Activated naive CD8-positive, alpha-beta T cell treated with anti-CD3 and anti-CD28 coated beads, Interleukin-2, amount 10 ng/mL, durations not matched to agents 7 days and 5 days (primary cell): ENCODE results near the gene MTFR1L. TPM values are rescaled to one million over a fixed set of nuclear protein-coding genes. Genes with fewer than 3 reads are reported as not detected.
A peak's percentile ranks its signal among the peaks of the same experiment; 100 is the strongest.
"Not testable (repeated sequence)": the region's sequence is repeated elsewhere in the genome, so short reads cannot be mapped to it uniquely, and the experiment has no call there.

Source experiments
- ATAC-seq: fragments of 150-1000 bp; cut with Tn5 transposase; one replicate; pipeline ENCODE4 v1.10.0; 2021; ENCODE audit warnings: low read depth, moderate library complexity
- POLR2A ChIA-PET: fragments of 350-600 bp; sonication (Branson Sonifier 250); formaldehyde crosslinking; loops from one replicate; lab custom pipeline; 2021; ENCODE audit warnings: antibody characterized with exemption; lab: Charles Lee
- DNase-seq: peaks from one replicate; pipeline ENCODE4 v3.0.0; 2021
- H3K27ac Mint-ChIP-seq: one replicate; pipeline ENCODE4 v1.8.0; 2022; ENCODE audit warnings: mild to moderate bottlenecking, mixed read lengths
- H3K27me3 Mint-ChIP-seq: one replicate; pipeline ENCODE4 v1.8.0; 2022; ENCODE audit warnings: mild to moderate bottlenecking, moderate library complexity, mixed read lengths
- H3K36me3 Mint-ChIP-seq: one replicate; pipeline ENCODE4 v1.8.0; 2021; ENCODE audit warnings: mild to moderate bottlenecking, mixed read lengths
- H3K4me1 Mint-ChIP-seq: one replicate; pipeline ENCODE4 v1.8.0; 2021; ENCODE audit warnings: mixed read lengths
- H3K4me3 Mint-ChIP-seq: one replicate; pipeline ENCODE4 v1.8.0; 2022; ENCODE audit warnings: mild to moderate bottlenecking, moderate library complexity, mixed read lengths
- H3K9me3 Mint-ChIP-seq: one replicate; pipeline ENCODE4 v1.8.0; 2021; ENCODE audit warnings: mixed read lengths
- total RNA-seq, 2 experiments: library from RNA; stranded (reverse); gene quantifications; one replicate each; pipeline ENCODE4 v1.2.3, GENCODE V29; 2021

Gene MTFR1L
- total RNA-seq, 2 experiments from 2014 or later: 40.8 to 41.3 TPM

DNA sequence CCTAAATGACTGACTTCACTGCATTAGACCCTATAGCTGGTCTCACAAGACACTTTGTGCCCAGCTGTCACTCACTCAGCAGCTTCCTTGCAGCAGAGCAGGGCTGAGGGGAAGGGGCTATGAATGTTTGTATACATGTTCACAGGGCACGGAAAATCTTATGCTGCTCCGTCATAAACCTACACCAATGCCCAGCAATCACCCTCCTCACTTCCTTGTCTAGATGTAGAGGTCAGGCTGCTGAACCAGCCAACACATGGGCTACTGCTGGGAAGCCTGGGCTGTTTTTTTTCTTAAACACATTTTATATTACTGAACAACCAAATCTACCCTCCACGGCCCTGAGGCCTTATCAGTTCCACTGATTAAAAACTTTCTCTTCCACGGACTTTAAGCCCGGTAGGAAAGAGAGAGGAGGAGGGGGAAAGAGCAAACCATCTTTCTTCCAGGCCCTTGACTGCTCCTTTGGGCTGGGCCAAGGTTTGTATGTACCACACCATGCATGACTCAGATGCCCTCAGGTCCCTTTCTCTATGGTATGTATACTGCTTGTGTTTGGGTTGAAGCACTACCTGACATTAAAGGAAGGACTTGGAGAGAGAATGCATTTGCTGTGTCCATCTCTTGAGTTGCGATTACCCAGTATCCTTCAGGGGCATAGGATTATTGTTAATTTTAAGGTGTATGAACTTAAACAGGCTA lies 12.7 kb downstream of the MTFR1L start:
- no peaks in the 10 kb centered on the region for H3K9me3 Mint-ChIP-seq
- H3K4me1 Mint-ChIP-seq: peaks cover 5% of the 10 kb centered on the region
- POLR2A ChIA-PET: interaction anchor here (0.6 kb wide), 1 partner anchor 68 kb away, joined by 8 read pairs; no protein-coding TSS in a partner anchor
- no peaks in the 10 kb centered on the region for H3K27me3 Mint-ChIP-seq
- H3K4me3 Mint-ChIP-seq: no peak overlapping the region
- DNase-seq: no peak
- no peak overlapping the region for H3K27ac Mint-ChIP-seq
- no peak for ATAC-seq
- peaks cover 41% of the 10 kb centered on the region for H3K36me3 Mint-ChIP-seq

DNA sequence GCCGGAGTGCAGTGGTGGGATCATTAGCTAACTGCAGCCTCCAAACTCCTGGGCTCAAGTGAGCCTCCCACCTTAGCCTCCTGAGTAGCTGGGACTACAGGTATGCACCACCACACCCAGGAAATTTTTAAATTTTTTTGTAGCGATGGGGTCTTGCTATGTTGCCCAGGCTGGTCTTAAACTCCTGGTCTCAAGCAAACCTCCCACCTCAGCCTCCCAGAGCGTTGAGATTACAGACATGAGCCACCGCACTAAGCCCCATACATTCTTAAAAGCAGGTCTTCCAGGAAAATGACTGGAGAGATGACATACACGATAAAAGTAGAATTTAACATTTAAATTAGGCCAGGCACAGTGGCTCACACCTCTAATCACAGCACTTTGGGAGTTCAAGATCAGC lies 13.4 kb downstream of the MTFR1L start:
- peaks cover 37% of the 10 kb centered on the region for H3K36me3 Mint-ChIP-seq
- H3K9me3 Mint-ChIP-seq: no peaks in the 10 kb centered on the region
- POLR2A ChIA-PET: interaction anchor here (0.6 kb wide), 1 partner anchor 68 kb away, joined by 8 read pairs; no protein-coding TSS in a partner anchor

DNA sequence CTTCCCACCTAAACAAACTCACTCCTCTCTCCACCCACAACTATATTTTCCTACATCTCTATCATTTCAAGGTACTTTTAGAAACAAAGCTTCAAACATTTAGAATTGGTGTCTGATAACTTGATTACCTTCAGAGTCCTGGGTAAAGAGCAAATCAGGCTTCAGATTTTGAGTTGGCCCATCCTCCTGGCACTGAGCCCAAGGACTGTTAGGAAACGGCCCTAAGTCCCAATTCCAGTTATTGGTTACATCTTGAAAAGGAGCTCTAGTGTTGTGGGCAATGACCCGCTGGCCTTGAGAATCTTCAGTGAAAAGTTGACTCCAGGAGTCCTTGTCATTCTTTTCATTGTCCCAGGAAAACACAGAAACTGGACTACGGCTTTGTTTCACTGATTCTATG lies 15.1 kb downstream of the MTFR1L start:
- ATAC-seq (no peak), DNase-seq (no peak)
- Mint-ChIP-seq H3K27ac (peak overlapping the region; percentile 13), H3K9me3 (no peaks in the 10 kb centered on the region), H3K4me1 (peaks cover 5% of the 10 kb centered on the region), H3K27me3 (no peaks in the 10 kb centered on the region), H3K4me3 (no peak overlapping the region), H3K36me3 (peaks cover 29% of the 10 kb centered on the region)
- POLR2A ChIA-PET: no interaction called here

More for the DNA sequence above, 13.4 kb downstream of the MTFR1L start:
- no peak overlapping the region for H3K27ac Mint-ChIP-seq
- peaks cover 5% of the 10 kb centered on the region for H3K4me1 Mint-ChIP-seq
- no peak overlapping the region for H3K4me3 Mint-ChIP-seq
- ATAC-seq: no peak
- no peaks in the 10 kb centered on the region for H3K27me3 Mint-ChIP-seq
- DNase-seq: no peak

DNA sequence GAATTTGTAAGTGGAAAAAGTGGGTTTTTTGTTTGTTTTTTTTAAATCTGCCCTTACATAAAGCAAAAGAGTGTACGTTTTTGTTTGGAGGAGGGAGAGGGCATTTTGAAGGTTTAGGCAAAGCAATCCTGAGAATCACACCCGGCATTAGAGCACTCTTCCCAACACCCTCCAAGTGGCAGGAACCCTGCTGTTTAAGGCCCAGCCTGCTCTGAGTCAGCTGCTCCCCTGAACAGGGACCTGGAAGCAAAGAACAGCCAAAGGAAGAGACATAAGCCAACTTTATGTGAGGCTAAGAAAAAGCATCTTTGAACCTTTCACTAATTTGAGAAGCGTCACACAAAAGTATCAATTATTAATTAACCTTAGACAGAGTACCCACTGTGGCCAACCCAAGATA lies 16.9 kb downstream of the MTFR1L start:
- H3K36me3 Mint-ChIP-seq: peaks cover 23% of the 10 kb centered on the region
- no peak overlapping the region for H3K4me3 Mint-ChIP-seq
- no peaks in the 10 kb centered on the region for H3K9me3 Mint-ChIP-seq
- DNase-seq: no peak
- POLR2A ChIA-PET: interaction anchor here (0.6 kb wide), 2 partner anchors 57 to 161 kb away, joined by 3 read pairs; partner anchors contain the start of gene PAFAH2
- H3K4me1 Mint-ChIP-seq: peaks cover 4% of the 10 kb centered on the region
- H3K27me3 Mint-ChIP-seq: no peaks in the 10 kb centered on the region
- no peak for ATAC-seq
- no peak overlapping the region for H3K27ac Mint-ChIP-seq

DNA sequence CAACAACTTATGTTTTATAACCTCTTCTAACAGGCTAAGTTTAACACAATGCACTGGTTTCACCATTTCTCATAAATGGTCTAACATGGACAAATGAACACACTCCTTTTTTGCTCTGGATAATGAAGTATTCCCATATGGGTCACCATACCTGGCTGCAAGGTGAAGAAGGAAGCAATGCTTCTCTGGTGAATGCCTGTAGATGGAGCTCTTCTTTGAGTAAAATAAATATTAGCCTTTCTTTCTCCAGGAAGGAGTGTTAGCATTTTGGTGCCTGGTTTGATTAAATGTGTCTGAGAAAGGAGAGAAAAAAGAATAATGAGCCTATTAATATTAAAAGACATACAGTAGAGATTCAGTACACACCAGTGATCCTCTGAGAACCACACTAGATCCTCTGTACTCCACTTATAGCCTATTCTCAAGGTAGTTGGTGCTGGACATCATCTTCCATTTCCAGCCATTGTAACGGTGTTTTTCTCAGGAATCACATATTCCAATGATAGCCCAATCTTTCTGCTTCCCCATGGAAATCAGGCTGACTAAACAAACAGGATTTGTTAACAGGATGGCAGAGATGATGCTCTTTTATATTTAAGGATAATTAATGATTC lies 17.6 kb downstream of the MTFR1L start:
- POLR2A ChIA-PET: interaction anchor here (0.6 kb wide), 2 partner anchors 57 to 160 kb away, joined by 3 read pairs; partner anchors contain the start of gene PAFAH2
- H3K4me3 Mint-ChIP-seq: no peak overlapping the region
- H3K27ac Mint-ChIP-seq: no peak overlapping the region
- no peak for DNase-seq
- peaks cover 22% of the 10 kb centered on the region for H3K36me3 Mint-ChIP-seq
- H3K9me3 Mint-ChIP-seq: no peaks in the 10 kb centered on the region
- no peak for ATAC-seq
- no peaks in the 10 kb centered on the region for H3K27me3 Mint-ChIP-seq
- H3K4me1 Mint-ChIP-seq: no peaks in the 10 kb centered on the region

DNA sequence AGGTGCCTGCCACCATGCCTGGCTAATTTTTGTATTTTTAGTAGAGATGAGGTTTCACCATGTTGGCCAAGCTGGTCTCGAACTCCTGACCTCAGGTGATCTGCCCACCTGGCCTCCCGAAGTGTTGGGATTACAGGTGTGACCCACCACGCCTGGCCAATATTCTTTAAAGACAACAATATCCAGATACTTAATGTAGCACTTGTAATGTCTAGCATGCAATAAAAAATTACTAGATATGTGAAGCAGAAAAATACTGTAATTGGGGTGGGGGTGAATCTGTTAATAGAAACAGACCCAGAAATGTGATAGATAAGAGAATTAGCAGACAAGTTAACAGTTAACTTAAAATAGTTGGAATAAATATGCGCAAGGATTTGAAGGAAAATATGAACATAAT lies 20.1 kb downstream of the MTFR1L start:
- DNase-seq, H3K4me3 Mint-ChIP-seq, ATAC-seq, H3K27ac Mint-ChIP-seq, H3K27me3 Mint-ChIP-seq, H3K9me3 Mint-ChIP-seq, POLR2A ChIA-PET, H3K4me1 Mint-ChIP-seq: not testable (repeated sequence)
- peaks cover 12% of the 10 kb centered on the region for H3K36me3 Mint-ChIP-seq

DNA sequence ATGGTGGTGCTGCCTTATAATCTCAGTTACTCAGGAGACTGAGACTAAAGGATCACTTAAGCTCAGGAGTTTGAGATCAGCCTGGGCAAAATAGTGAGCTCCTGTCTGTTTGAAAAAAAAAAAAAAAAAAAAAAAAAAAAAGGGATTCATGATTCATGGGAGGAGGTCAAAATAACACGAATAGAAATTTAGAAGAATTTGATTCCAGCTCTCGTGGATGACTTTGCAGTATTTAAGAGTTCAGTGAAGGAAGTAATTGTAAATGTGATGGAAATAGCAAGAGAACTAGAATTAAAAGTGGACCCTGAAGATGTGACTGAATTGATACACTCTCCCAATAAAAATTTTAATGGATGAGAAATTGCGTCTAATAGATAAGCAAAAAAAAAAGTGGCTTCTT lies 23.7 kb downstream of the MTFR1L start:
- DNase-seq (no peak), ATAC-seq (no peak)
- Mint-ChIP-seq H3K27me3 (no peaks in the 10 kb centered on the region), H3K4me3 (no peak overlapping the region), H3K4me1 (no peaks in the 10 kb centered on the region), H3K36me3 (peaks cover 5% of the 10 kb centered on the region), H3K27ac (no peak overlapping the region), H3K9me3 (no peaks in the 10 kb centered on the region)
- POLR2A ChIA-PET: interaction anchor here (0.6 kb wide), 1 partner anchor 144 kb away, joined by 6 read pairs; no protein-coding TSS in a partner anchor

DNA sequence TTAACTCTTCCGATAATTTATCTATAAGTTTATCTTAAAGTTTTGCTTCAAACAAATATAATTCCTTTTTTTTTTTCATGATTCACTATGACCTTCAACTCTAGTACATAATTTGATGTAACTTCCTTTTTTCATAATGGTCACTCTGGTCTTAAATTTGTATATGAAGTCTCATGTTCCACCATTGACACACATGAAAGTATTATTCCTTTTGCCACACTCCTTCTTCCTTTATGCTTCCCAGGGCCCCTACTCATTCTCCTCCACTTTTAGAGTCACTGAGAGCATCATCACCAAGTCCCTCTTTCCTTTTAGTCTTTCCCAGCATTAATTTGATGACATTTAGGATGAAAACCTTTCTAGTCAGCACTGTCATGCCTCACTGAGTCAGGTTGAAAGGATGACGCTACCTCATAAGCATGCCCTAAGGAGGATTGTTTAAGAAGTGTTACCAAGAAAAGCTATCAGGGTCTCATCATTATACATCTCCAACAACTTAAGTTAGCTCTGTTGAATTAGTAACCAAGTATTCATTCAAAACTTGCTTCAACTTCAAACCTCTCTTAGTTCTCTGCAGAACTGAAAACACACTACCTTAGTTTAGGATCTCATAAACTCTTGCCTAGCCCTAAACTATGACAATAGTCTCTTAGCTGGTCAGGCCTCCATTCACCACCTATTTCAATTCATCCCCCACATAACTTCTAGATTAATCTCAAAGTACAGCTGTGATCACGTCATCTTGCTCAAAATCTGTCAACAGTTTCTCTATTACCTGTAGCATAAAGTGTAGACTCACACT lies 25.0 kb downstream of the MTFR1L start:
- POLR2A ChIA-PET: no interaction called here
- Mint-ChIP-seq H3K4me1 (no peaks in the 10 kb centered on the region), H3K27ac (no peak overlapping the region), H3K4me3 (no peak overlapping the region), H3K27me3 (no peaks in the 10 kb centered on the region), H3K36me3 (peaks cover 5% of the 10 kb centered on the region), H3K9me3 (no peaks in the 10 kb centered on the region)
- DNase-seq: no peak
- no peak for ATAC-seq

DNA sequence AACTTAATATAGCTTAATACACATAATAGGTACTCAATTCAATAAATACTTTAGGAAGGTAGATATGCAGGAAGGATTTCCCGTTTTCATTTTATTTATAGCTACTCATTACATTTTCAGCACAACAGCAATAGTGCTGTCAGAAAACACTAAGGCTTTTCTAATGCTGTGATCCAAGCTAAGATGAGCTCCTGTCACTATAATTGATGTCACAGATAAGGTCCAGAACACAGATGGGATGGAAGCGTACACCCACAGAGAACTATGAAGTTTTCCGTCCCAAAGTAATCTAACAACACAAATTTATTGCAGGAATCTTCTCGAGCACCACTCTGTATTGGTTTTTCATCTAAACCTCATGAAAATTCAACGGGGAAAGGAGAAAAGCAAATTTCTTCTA lies 25.9 kb downstream of the MTFR1L start:
- H3K27me3 Mint-ChIP-seq: no peaks in the 10 kb centered on the region
- ATAC-seq (no peak), DNase-seq (no peak)
- POLR2A ChIA-PET: no interaction called here
- H3K9me3 Mint-ChIP-seq: no peaks in the 10 kb centered on the region
- no peak overlapping the region for H3K4me3 Mint-ChIP-seq
- H3K4me1 Mint-ChIP-seq: no peaks in the 10 kb centered on the region
- H3K27ac Mint-ChIP-seq: no peak overlapping the region
- peaks cover 3% of the 10 kb centered on the region for H3K36me3 Mint-ChIP-seq

DNA sequence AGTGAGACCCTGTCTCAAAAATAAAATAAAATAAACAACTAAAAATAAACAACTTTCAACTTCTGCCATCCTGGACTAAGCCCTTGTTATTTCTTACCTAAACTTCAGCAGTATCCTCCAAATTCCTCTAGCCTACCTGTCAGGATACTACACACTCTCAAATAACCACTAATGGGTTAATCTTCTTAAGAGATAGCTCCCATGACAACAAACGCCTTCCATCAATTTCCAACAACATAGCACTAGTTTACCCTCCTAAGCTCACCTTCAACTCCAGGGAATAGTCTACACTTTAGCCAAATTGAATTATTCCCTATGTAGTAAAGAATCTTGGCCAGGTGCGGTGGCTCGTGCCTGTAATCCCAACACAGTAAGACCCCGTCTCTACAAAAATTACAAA lies 28.2 kb downstream of the MTFR1L start:
- ATAC-seq: no peak
- Mint-ChIP-seq H3K9me3 (no peaks in the 10 kb centered on the region), H3K27ac (no peak overlapping the region), H3K4me1 (no peaks in the 10 kb centered on the region), H3K36me3 (peaks cover 7% of the 10 kb centered on the region), H3K27me3 (no peaks in the 10 kb centered on the region), H3K4me3 (no peak overlapping the region)
- POLR2A ChIA-PET: interaction anchor here (0.6 kb wide), 1 partner anchor 883 kb away, joined by 3 read pairs; no protein-coding TSS in a partner anchor
- no peak for DNase-seq

DNA sequence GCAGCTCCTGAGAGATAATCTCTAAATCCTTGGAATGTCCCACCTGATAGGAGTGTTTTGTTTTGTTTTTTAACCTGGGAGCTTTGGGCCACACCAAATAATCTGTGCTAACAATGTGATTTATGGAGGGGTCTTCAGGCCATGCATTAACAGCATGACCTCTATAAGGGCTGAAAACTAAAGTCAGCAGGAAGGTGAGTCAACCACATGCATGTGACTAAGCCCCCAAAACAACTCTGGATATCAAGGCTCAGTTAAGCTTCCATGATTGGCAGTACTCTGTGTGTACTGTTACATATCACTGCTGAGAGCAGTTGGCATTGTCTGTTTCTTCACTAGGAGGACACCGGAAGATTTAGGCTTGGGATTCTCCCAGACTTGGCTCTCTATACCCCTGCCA lies 28.8 kb downstream of the MTFR1L start:
- DNase-seq (no peak), ATAC-seq (no peak)
- Mint-ChIP-seq H3K27me3 (no peaks in the 10 kb centered on the region), H3K9me3 (no peaks in the 10 kb centered on the region), H3K27ac (no peak overlapping the region), H3K4me3 (no peak overlapping the region), H3K4me1 (no peaks in the 10 kb centered on the region), H3K36me3 (peaks cover 7% of the 10 kb centered on the region)
- POLR2A ChIA-PET: interaction anchor here (0.6 kb wide), 1 partner anchor 248 kb away, joined by 5 read pairs; no protein-coding TSS in a partner anchor

DNA sequence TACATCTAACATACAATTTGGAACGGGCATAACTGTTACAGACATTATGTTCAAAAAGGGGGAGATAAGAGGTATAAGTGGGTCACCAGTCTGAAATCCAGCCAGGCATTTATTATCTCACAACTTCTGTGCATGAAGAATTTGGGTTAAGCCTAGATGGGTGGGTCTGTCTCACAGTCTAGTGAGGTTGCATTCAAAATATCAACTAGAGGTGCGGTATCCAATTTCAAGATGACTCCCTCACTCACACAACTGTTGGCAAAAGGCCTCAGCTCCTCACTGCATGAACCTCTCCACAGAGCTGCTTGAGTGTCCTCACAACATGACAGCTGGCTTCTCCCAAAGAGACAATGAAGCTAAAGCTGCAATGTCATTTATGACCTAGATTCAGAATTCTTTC lies 34.8 kb downstream of the MTFR1L start:
- POLR2A ChIA-PET: no interaction called here

DNA sequence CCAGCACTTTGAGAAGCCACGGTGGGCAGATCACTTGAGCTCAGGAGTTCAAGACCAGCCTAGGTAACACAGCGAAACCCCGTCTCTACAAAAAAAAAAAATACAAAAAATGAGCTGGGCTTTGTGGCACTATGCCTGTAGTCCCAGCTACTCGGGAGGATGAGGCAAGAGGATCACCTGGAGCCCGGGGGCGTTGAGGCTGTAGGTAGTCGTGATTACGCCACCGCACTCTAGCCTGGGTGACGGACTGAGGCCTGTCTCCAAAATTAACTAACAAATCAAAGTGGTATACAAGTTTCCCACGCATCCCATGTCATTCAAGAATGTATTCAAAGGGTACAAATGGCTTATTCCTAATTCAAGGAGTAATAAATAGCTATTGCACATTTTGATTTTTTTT lies 37.1 kb downstream of the MTFR1L start:
- ATAC-seq (no peak), DNase-seq (no peak)
- Mint-ChIP-seq H3K27me3 (no peaks in the 10 kb centered on the region), H3K9me3 (no peaks in the 10 kb centered on the region), H3K27ac (no peak overlapping the region), H3K36me3 (peaks cover 6% of the 10 kb centered on the region), H3K4me1 (peaks cover 21% of the 10 kb centered on the region), H3K4me3 (no peak overlapping the region)
- POLR2A ChIA-PET: interaction anchor here (0.6 kb wide), 1 partner anchor 476 kb away, joined by 4 read pairs; no protein-coding TSS in a partner anchor

More for the DNA sequence above, 34.8 kb downstream of the MTFR1L start:
- ATAC-seq: no peak
- no peak overlapping the region for H3K4me3 Mint-ChIP-seq
- H3K4me1 Mint-ChIP-seq: peaks cover 10% of the 10 kb centered on the region
- no peak overlapping the region for H3K27ac Mint-ChIP-seq
- no peaks in the 10 kb centered on the region for H3K9me3 Mint-ChIP-seq
- no peak for DNase-seq
- no peaks in the 10 kb centered on the region for H3K27me3 Mint-ChIP-seq
- H3K36me3 Mint-ChIP-seq: peaks cover 9% of the 10 kb centered on the region
